Measurements from ENCODE around the gene ATP13A4.

The ATP13A4 gene

DNA sequence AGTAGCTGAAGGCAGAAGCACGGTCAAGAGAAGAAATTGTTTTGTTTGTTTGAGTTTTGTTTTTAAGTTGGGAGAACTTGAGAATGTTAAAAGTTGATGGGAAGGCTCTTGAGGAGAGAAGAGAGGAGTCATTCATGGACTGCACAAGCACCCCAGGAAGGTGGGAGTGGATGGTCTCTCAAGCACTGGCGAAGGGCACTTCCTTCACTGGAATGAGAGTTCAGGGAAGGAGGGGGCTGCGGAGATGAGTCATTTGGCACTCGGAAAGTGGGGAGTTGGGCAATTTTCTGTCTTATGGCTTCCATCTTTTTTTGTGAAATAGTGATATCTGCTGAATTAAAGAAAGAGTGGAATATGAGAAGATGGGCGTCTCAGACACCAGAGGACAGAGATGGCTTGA lies 66.0 kb downstream of the ATP13A4 start:
- no peaks in the 10 kb centered on the region for H3K79me2 ChIP-seq (ENCODE audit: control insufficient read depth, low read length)
- H3F3A ChIP-seq (ENCODE audit: control insufficient read depth, insufficient read depth) = no peaks in the 10 kb centered on the region
- no peaks in the 10 kb centered on the region for H3K4me1 ChIP-seq (ENCODE audit: control insufficient read depth, low read length)

DNA sequence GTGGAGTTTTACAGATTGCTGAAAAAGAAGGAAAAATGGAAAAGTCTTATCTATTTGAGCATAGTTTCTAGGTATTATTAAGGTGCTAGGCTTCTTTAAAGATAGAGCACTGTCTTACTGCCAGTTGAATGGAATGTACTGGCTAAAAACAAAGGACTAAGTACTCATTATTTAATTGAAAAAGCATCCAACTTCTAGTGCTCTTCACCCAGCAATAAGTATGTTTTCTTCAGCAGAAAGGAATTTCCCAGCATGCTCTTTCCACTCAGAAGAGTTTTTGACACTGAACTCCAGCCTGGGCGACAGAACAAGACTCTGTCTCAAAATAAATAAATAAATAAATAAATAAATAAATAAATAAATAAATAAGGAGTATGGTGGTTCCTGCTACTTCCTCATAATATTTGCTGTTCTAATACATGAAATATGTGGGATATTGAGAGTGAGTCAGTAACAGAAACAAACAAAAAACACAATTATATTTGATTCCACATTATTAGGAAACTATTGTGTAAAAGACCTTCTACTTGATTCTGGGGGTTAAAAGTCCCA lies 70.6 kb downstream of the ATP13A4 start:
- Histone ChIP-seq H3K9me3 (ENCODE audit: control insufficient read depth, insufficient read depth, low read length) (no peaks in the 10 kb centered on the region), H3K4me3 (ENCODE audit: low read length) (no peak overlapping the region), H3K36me3 (ENCODE audit: control insufficient read depth, low read length) (no peaks in the 10 kb centered on the region), H4K20me1 (ENCODE audit: control insufficient read depth, insufficient read depth, low read depth, low read length) (no peaks in the 10 kb centered on the region), H3K9me2 (replicated peaks; ENCODE audit: control insufficient read depth, low read length) (no peaks in the 10 kb centered on the region), H3K4me1 (ENCODE audit: control insufficient read depth, low read length) (no peaks in the 10 kb centered on the region), H3K4me2 (ENCODE audit: low read length) (no peak overlapping the region), H3K27me3 (ENCODE audit: control insufficient read depth, low read length) (no peaks in the 10 kb centered on the region), H3K27ac (ENCODE audit: low read depth, low read length) (no peak overlapping the region), H3F3A (ENCODE audit: control insufficient read depth, insufficient read depth) (no peaks in the 10 kb centered on the region), H3K79me2 (ENCODE audit: control insufficient read depth, low read length) (no peaks in the 10 kb centered on the region)
- TF ChIP-seq, protein P1, sequence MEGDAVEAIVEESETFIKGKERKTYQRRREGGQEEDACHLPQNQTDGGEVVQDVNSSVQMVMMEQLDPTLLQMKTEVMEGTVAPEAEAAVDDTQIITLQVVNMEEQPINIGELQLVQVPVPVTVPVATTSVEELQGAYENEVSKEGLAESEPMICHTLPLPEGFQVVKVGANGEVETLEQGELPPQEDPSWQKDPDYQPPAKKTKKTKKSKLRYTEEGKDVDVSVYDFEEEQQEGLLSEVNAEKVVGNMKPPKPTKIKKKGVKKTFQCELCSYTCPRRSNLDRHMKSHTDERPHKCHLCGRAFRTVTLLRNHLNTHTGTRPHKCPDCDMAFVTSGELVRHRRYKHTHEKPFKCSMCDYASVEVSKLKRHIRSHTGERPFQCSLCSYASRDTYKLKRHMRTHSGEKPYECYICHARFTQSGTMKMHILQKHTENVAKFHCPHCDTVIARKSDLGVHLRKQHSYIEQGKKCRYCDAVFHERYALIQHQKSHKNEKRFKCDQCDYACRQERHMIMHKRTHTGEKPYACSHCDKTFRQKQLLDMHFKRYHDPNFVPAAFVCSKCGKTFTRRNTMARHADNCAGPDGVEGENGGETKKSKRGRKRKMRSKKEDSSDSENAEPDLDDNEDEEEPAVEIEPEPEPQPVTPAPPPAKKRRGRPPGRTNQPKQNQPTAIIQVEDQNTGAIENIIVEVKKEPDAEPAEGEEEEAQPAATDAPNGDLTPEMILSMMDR (IDR thresholded peaks at IDR 0.05; ENCODE audit: low read depth, low read length, poor library complexity, severe bottlenecking) = no peak
- TF ChIP-seq EZH2phosphoT487 (IDR thresholded peaks at IDR 0.05; ENCODE audit: borderline replicate concordance, low read length) = no peak

More for the DNA sequence above, 66.0 kb downstream of the ATP13A4 start:
- Histone ChIP-seq H3K9me3 (ENCODE audit: control insufficient read depth, insufficient read depth, low read length) (no peaks in the 10 kb centered on the region), H3K27ac (ENCODE audit: low read depth, low read length) (no peak overlapping the region), H3K9me2 (replicated peaks; ENCODE audit: control insufficient read depth, low read length) (no peaks in the 10 kb centered on the region; the same call in 1 of the 2 replicates), H3K36me3 (ENCODE audit: control insufficient read depth, low read length) (no peaks in the 10 kb centered on the region), H4K20me1 (ENCODE audit: control insufficient read depth, insufficient read depth, low read depth, low read length) (no peaks in the 10 kb centered on the region), H3K4me2 (ENCODE audit: low read length) (no peak overlapping the region), H3K4me3 (ENCODE audit: low read length) (no peak overlapping the region), H3K27me3 (ENCODE audit: control insufficient read depth, low read length) (no peaks in the 10 kb centered on the region)
- no peak for TF ChIP-seq EZH2phosphoT487 (IDR thresholded peaks at IDR 0.05; ENCODE audit: borderline replicate concordance, low read length)
- TF ChIP-seq, protein P1 (IDR thresholded peaks at IDR 0.05; ENCODE audit: low read depth, low read length, poor library complexity, severe bottlenecking) = no peak

DNA sequence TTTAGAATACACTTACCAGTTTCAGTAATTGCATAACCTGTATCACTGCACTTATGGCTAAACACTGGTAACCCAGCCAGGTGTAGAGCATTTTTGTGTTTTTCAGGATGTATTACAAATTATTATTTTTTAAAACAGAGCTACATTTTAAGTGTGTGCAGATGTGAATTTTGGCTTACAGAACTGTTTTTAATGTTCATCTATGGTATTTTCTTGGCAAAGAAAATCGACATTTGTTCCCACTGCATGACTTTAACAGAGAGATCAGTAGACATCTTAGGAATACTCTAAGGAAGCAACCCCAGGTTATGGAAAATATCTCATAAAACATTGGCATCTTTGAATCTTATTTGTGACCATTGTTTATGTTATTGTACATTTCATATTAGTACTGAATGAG lies 73.3 kb downstream of the ATP13A4 start:
- H3K27ac ChIP-seq (ENCODE audit: low read depth, low read length) = no peak overlapping the region
- H3K27me3 ChIP-seq (ENCODE audit: control insufficient read depth, low read length) = no peaks in the 10 kb centered on the region
- no peaks in the 10 kb centered on the region for H4K20me1 ChIP-seq (ENCODE audit: control insufficient read depth, insufficient read depth, low read depth, low read length)
- no peaks in the 10 kb centered on the region for H3K79me2 ChIP-seq (ENCODE audit: control insufficient read depth, low read length)
- no peaks in the 10 kb centered on the region for H3F3A ChIP-seq (ENCODE audit: control insufficient read depth, insufficient read depth)
- H3K36me3 ChIP-seq (ENCODE audit: control insufficient read depth, low read length) = no peaks in the 10 kb centered on the region
- no peak overlapping the region for H3K4me2 ChIP-seq (ENCODE audit: low read length)
- H3K4me3 ChIP-seq (ENCODE audit: low read length) = no peak overlapping the region
- no peaks in the 10 kb centered on the region for H3K4me1 ChIP-seq (ENCODE audit: control insufficient read depth, low read length)
- no peaks in the 10 kb centered on the region for H3K9me2 ChIP-seq (replicated peaks; ENCODE audit: control insufficient read depth, low read length)
- TF ChIP-seq, protein P1 (IDR thresholded peaks at IDR 0.05; ENCODE audit: low read depth, low read length, poor library complexity, severe bottlenecking) = no peak
- TF ChIP-seq EZH2phosphoT487 (IDR thresholded peaks at IDR 0.05; ENCODE audit: borderline replicate concordance, low read length) = no peak
- H3K9me3 ChIP-seq (ENCODE audit: control insufficient read depth, insufficient read depth, low read length) = no peaks in the 10 kb centered on the region
